ENCODE data around the gene UBL4B.

Gene UBL4B

DNA sequence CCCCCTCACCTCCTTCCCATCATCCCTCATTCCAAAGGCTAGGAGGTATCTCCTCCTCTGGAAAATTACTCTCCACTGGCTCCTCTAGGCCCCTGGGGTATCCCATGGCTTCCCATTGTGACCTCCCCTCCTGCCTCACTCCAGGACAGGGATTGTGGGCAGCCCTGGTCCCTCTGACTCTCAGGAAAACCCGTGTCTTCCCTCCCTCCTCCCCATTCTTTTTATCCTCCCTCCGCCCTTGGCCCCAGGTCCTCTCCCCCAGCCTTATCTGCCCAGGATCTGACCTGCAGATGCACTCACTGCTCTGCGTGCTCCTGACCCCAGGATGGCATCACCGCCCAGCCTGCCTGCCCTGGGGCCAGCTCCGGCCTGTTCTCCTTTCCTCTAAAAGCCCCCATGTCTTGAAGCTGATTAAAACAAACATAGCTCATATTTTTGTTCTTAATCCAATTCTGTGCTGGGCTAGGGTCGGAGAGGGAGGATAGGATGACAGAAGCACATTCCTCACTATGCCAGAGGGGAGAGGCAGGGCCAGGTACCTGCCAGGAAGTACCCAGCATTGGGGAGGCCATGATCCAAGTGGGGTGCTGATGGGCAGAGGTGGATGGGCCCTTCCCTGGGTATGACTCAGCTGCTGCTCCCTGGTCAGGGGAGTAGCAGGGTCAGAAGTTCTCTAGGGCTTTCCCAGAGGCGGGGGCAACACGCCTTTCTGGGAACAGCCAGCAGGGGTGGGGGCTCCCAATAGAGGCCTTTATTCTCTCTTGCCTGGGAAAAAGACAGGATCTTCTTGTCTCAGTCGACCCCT is 13.8 kb upstream of the UBL4B start:
- POLR2A ChIA-PET: no interaction called here
- no peak for DNase-seq (ENCODE audit: extremely low spot score)
- CTCF ChIA-PET: interaction anchor here (1.2 to 15.2 kb wide), 7 partner anchors 5 to 104 kb away, joined by 4 to 286 read pairs (median 7); no protein-coding TSS in a partner anchor
- TF ChIP-seq, protein P1, sequence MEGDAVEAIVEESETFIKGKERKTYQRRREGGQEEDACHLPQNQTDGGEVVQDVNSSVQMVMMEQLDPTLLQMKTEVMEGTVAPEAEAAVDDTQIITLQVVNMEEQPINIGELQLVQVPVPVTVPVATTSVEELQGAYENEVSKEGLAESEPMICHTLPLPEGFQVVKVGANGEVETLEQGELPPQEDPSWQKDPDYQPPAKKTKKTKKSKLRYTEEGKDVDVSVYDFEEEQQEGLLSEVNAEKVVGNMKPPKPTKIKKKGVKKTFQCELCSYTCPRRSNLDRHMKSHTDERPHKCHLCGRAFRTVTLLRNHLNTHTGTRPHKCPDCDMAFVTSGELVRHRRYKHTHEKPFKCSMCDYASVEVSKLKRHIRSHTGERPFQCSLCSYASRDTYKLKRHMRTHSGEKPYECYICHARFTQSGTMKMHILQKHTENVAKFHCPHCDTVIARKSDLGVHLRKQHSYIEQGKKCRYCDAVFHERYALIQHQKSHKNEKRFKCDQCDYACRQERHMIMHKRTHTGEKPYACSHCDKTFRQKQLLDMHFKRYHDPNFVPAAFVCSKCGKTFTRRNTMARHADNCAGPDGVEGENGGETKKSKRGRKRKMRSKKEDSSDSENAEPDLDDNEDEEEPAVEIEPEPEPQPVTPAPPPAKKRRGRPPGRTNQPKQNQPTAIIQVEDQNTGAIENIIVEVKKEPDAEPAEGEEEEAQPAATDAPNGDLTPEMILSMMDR (IDR thresholded peaks at IDR 0.05; ENCODE audit: control extremely low read depth, extremely low read depth, low read depth, missing control alignments): no peak

- DNase-seq (ENCODE audit: extremely low spot score): no peak
- CTCF ChIA-PET: interaction anchor here (0.8 to 15.2 kb wide), 8 partner anchors 7 to 395 kb away, joined by 3 to 286 read pairs (median 6); no protein-coding TSS in a partner anchor
- TF ChIP-seq, protein P1 (IDR thresholded peaks at IDR 0.05; ENCODE audit: control extremely low read depth, extremely low read depth, low read depth, missing control alignments): no peak
- POLR2A ChIA-PET: no interaction called here
Observed at GRCh38 chr1:110100335-110100734, 11.9 kb upstream of the UBL4B start.

- ChIA-PET CTCF (interaction anchor here (1.0 to 15.2 kb wide), 7 partner anchors 9 to 73 kb away, joined by 3 to 286 read pairs (median 43); partner anchors contain the start of gene UBL4B), POLR2A (interaction anchor here (0.5 kb wide), 1 partner anchor 253 kb away, joined by 9 read pairs; no protein-coding TSS in a partner anchor)
- peak; percentile 55 for DNase-seq (ENCODE audit: extremely low spot score)
- TF ChIP-seq, protein P1 (IDR thresholded peaks at IDR 0.05; ENCODE audit: control extremely low read depth, extremely low read depth, low read depth, missing control alignments): no peak
Observed at GRCh38 chr1:110102081-110102480, 10.2 kb upstream of the UBL4B start.

DNA sequence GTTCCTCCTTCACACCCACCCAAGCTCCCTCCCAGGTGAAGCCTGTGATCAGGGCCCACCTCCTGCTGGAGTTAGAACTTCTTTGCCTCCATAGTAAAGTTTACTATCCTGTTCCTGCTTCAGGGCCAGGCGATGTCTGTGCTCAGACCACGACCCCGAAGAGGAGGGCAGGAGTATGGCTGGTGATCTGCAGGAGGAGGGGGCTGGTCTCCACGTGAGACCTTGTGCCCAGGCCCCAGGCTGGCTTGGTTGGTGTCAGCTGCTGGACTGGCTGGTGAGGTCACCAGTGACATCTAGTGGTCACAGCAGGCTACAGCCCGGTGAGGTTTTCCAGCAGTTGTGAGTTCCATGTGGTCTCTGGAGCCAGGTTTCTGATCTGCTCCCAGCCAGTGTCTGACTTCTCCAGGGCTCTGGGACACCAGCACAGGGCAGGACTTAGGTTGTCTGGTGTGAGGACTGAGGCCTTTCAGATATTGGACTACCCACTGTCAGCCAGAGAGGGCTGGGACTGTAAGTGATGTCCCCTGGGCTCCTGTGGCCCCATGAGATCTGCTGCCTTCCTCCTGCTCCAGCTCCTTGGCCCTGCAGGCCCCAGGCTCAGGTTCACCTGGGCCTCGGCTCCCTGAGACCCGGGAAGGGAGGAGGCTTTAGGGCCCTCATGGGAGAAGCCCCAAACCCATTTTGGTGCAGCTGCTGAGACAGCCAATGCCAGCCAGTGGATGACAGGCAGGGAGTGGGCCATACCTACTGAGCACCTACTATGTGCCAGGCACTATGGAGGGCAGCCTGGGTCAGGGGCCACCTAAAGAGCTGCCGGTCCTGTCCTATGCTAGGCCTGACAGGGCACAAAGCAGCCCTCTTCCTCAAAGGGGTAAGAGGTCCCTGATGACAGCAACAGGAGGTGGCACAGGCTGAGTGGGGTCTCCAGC is 6.0 kb upstream of the UBL4B start:
- ChIA-PET POLR2A (no interaction called here), CTCF (interaction anchor here (0.8 to 15.2 kb wide), 38 partner anchors 11 to 621 kb away, joined by 3 to 286 read pairs (median 4); partner anchors contain the start of genes AHCYL1, ALX3 and STRIP1)
- DNase-seq (ENCODE audit: extremely low spot score): peak; percentile 85
- TF ChIP-seq, protein P1 (IDR thresholded peaks at IDR 0.05; ENCODE audit: control extremely low read depth, extremely low read depth, low read depth, missing control alignments): peak; percentile 96

DNA sequence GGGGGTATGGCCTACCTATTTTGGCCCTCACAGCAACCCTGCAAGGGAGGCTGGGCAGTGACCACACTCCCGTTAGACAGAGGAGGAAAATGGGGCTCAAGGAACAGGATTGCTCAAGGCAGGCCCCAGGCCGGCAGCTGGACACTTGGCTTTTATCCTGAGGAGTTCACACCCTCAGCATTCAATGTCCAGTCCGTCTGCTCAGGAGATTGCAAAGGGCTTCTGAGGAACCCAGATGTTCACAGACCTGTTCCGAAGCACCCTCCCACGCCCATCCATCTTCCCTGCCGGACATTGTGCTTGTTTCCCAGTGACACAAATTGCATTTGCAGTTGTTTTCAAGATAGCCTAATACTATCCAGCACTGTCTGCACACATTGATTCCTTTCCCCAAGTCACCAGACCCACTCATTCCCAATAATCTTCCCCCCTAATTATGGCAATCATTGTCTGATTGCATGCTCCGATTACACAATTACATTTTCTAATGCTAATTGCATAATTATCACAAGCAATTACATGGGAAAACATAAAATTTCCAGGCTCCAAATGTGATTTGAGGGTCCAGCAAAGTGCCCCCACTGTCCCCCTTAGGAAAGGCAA is 4.3 kb upstream of the UBL4B start:
- ChIA-PET POLR2A (no interaction called here), CTCF (interaction anchor here (1.1 to 15.2 kb wide), 6 partner anchors 9 to 124 kb away, joined by 3 to 286 read pairs (median 47); partner anchors contain the start of gene AHCYL1)
- TF ChIP-seq, protein P1 (IDR thresholded peaks at IDR 0.05; ENCODE audit: control extremely low read depth, extremely low read depth, low read depth, missing control alignments): no peak
- DNase-seq (ENCODE audit: extremely low spot score): no peak

Data from GM10248 (cell line).